NOMO-1 treated with dmso at 0.1 percent for 144 hours (cell line): ENCODE measurements around the gene JAG2.

Experiments used
- DNase-seq: peaks from one replicate; lab custom pipeline; 2025; ENCODE audit not compliant: unreplicated experiment; lab: John Stamatoyannopoulos, UW

The JAG2 gene

GRCh38 chr14:105093431-105094192 lies 75.0 kb downstream of the JAG2 start:
- peak; percentile 73 for DNase-seq

GRCh38 chr14:105093038-105093430 lies 75.5 kb downstream of the JAG2 start:
- no peak for DNase-seq

GRCh38 chr14:105092171-105093037 lies 76.2 kb downstream of the JAG2 start:
- DNase-seq = no peak

GRCh38 chr14:105091517-105092170 lies 76.9 kb downstream of the JAG2 start:
- DNase-seq = no peak

- no peak for DNase-seq
Observed at GRCh38 chr14:105091054-105091516, 77.5 kb downstream of the JAG2 start.
